HG02885 (cell line): ENCODE measurements around the gene KNDC1.
"Not testable (repeated sequence)": the region's sequence is repeated elsewhere in the genome, so short reads cannot be mapped to it uniquely, and the experiment has no call there.

Experiments used
- ATAC-seq: cut with Tn5 transposase; IDR thresholded peaks from one replicate; pipeline ENCODE4 v1.9.1; 2021; ENCODE audit warnings: mild to moderate bottlenecking; ENCODE audit not compliant: unreplicated experiment, poor library complexity

KNDC1 gene

DNA sequence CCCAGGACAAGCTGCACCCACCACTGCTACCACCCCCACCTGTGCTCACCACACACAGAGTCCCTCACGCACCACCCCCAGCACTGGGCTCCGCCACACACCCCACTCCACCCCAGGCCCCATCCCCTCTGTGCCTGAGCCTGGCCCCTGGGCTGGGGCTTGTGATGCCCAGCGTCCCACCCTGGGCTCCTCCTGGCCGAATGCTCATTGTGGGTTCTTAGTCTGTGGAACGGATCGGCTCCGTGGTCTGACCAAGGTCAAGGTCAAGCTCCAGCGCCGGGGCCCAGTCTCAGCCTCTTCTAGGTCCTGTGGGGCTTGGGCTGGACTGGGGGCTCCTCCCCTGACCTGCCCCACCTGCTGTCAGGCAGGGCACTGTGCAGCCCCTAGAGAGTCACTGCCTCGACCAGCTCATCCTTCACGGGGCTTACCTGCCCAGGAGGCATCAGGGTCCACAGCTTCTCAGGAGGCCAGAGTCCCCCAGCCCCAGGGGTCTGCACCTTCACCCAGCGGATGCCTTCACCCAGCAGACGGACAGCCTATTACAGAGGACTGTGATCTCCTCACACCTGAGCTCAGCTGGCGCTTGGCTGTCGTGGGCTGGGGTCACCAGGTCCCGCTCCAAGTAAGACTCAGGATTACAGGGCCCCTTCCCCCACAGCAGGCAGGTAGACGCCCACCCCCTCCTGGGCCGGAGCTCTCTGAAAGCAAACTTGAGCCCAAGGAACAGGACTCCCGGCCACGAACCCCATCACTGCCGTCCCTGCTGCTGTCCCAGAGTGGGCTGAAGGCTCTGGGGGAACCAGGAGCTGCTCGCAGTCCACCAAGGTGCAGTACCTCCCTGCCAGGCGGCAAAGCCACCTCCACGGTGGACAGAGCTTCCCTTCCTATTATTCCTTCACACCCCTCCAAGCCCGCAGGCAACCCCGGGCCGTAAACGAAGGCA is 54.7 kb downstream of the KNDC1 start:
- no peak for ATAC-seq

DNA sequence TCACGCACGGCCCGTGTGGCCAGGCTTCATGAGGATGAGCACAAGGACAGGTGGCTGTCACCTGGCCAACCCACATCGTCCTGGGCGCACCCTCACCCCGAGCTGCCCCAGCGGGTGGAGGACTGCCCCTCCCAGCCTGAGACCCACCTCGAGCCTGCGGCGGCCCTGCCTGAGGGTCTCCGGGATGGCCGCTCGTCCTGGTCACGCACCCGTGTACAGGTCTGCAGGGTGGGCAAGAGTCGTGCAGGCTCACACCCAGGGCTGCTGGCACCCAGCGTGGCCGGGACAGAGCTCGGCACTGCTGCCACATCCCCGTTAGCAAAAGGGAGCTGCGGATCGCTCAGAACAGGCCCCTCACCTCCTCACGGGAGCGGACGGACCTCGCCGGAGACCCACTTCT is 55.6 kb downstream of the KNDC1 start:
- no peak for ATAC-seq

DNA sequence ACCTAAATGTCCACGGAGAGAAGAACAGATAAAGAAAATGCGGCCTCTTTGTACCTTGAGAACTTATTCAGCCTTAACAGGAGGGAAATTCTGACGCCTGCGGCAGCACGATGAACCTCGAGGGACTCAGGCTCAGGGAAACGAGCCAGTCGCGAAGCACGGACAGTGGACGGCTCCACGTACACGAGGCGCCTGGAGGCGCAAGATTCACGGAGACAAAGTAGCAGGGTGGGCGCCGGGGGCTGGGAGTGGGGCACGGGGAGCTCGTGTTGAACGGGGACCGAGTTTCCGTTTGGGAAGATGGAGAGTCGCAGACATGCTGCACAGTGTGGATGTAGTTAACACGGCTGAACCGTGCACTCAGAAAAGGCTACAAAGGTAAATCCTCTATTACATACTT is 56.8 kb downstream of the KNDC1 start:
- ATAC-seq, result no peak

DNA sequence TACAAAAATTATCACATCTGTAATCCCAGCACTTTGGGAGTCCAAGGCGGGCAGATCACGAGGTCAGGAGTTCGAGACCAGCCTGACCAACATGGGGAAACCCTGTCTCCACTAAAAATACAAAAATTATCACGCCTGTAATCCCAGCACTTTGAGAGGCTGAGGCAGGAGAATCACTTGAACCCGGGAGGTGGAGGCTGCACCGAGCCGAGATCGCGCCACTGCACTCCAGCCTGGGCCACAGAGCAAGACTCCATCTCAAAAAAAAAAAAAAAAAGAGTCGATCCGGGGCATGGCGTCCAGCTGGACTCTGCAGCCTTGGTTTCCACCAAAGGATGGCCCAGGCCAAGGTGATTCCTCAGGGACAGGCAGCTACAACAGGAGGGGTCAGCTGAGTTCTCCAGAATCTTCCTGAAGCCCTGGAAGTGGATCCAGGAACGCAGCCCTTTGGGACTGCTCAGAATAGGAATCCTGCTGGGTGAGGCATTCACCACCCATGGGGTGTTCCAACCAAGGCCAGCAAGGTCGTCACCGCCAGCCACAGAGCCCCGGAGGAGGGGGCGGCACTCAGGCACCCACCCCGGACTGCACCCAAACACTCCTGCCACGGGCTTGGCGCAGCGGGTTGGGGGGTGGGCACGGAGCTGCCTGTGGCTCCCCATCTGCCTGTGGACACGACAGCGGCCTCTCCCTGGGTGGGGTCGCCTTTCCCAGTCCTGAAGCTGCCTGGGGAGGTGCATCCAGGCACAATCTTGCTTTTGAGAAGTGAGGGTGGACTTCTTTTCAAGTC is 58.0 kb downstream of the KNDC1 start:
- ATAC-seq, result no peak

DNA sequence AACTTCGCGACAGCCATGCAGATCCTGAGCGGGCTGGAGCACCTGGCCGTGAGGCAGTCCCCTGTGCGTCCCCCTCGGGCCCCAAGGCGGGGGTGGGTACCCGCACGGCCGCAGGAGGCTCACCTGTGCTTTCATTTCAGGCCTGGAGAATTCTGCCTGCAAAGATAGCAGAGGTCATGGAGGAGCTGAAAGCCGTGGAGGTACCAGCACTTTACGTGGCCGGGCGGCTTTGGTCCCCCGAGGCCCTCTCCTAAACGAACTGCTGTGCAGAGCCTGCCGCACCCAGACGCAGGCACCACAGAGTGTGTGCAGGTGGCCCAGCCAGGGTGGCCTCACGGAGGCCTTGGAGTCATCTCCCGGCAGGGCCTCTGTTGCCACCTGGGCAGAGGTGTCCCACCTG is 58.9 kb downstream of the KNDC1 start:
- no peak for ATAC-seq

DNA sequence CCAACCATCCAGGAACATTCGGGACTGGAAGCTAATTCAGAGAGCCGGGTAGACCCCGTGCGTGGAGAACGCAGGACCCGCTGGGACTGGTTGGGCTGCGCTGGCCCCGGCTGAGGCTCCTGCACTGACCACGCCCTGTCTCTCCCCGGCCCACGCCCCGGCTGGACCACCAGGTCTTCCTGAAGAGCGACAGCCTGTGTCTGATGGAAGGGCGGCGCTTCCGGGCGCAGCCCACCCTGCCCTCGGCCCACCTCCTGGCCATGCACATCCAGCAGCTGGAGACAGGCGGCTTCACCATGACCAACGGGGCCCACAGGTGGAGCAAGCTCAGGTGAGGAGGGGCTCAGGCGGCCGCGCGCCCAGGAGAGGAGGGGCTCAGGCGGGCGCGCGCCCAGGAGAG is 59.8 kb downstream of the KNDC1 start:
- ATAC-seq, result no peak

DNA sequence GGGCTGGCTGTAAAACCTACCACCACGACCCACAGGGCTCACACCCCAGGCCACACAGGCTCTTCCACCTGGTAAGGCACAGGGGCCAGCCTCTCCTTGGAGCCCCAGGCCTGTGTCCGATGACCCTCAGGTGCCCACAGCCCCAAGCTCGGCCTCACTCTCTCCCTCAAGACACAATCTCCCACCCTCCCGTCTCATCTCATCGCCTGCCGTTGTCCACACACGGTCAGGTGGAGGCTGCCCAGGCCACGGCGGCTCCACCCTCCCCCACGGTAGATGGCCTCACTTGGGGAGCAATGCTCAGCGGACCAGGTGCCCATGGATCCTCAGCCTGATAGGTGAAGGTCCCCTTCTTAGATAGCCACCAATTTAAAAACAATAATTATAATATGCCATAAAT is 61.3 kb downstream of the KNDC1 start:
- no peak for ATAC-seq

DNA sequence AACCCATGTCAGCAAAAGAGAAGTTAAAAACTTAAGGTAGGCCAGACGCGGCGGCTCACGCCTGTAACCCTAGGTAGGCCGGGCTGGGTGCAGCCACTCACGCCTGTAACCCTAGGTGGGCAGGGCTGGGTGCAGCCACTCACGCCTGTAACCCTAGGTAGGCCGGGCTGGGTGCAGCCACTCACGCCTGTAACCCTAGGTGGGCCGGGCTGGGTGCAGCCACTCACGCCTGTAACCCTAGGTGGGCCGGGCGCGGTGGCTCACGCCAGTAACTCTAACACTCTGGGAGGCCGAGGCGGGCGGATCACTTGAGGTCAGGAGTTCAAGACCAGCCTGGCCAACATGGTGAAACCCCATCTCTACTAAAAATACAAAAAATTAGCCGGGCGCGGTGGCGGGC is 61.7 kb downstream of the KNDC1 start:
- not testable (repeated sequence) for ATAC-seq

DNA sequence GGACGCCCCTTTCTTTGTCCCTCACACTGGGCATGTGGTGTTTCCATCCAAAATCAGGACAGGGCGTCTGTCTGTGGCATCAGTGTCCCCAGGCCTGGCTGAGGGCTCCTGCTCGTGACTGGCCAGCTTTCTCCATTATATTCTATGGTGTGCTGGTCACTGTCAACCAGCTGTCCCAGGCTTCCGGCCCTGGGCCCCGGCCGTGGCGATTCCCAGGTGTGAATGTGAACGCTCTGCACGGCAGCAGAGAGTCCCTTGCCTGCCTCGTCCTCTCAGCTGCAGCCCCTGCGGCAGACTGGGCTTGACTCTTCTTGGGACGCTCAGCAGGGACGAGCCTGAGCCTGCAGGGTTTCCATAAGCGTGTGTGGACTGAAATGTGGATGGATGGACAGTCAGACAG is 64.1 kb downstream of the KNDC1 start:
- ATAC-seq, result no peak

DNA sequence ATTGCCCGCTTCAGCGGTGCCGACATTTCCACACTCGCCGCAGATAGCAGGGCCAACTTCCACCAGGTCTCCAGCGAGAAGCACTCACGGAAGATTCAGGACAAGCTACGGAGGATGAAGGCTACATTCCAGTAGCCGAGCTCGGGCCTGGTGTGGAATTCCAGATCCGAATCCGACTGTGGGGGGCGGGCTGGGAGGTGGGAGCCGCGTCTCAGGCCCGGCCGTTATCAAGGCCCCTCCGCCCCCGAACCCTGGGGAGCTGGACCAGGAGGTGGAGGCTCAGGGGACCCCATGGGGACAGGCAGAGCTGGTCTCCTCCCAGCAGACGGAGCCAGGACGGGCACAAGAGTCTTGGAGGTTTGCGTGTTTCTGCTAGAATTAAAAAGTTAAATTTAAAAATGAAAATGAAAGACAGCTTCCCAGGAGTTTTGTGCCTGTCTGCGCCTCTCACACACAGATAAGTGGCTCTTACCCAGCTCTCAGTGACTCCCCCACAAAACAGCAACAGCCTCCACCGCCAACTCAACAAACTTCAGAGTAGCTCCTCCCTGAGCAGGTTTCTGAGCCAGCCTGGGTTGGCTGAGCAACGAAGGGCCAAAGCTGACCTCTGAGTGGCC is 64.8 kb downstream of the KNDC1 start:
- no peak for ATAC-seq

DNA sequence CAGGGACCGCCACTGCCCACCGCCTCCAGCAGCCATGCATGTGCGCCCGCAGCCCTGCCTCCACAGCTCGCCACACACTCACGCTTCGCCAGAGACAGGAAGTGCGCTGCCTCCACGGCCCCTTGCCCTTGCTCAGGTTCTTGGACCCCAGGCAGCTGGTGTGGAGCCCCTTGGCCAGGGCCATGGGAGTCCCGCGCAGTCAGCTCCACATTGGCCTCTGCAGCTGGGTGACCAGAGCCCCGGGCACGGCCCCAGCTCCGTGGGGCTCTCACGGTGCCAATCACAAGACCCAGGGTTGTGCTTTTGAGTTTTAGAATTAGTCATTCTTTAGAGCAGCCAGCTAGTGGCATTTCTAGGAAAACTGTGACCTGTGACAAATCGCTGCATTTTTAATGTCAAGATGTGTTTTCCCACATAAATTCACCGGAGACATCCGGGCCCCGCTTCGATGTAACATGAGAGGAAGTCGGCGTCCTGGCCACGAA is 65.7 kb downstream of the KNDC1 start:
- no peak for ATAC-seq

DNA sequence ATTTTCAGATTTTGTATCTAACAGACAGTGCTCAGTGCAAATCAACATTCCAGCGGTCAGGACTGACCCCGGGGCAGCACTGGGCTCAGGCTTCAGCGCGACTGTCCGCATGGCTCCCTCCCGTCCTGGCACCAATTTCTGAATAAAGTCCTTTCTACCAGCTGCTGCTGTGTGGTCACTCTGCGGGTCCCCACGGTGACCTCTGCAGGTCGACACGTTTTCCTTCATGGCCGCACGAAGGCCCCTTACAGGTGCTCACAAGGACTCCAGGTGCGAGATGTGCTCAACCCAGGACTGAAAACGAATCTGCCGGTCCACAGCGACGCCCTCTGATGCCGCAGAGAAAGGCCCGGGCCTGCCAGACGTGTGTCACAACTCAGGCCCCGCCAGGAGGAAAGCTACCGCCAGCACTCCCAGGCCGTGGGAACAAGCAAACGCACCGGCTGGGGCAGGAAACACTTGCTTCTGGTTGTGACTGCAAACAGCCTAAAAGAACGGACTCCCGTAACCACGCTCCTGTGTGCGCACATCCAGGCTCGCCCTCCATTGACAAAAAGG is 66.3 kb downstream of the KNDC1 start:
- no peak for ATAC-seq

DNA sequence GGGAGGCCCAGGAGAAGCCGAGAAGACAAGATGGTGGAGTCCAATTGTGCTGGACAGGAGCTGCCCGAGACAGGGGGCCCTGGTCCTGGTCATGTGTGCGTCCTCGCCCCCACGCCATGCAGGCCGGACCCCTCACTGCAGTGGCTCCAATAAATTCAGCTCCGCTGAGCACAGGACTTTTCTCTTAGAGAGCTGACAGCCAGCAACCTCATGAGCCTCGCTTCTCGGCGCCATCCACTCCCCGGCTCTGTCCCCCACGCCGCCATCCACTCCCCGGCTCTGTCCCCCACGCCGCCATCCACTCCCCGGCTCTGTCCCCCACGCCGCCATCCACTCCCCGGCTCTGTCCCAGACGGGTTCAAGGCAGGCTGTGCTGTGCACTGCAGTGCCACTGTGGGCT is 67.2 kb downstream of the KNDC1 start:
- no peak for ATAC-seq

DNA sequence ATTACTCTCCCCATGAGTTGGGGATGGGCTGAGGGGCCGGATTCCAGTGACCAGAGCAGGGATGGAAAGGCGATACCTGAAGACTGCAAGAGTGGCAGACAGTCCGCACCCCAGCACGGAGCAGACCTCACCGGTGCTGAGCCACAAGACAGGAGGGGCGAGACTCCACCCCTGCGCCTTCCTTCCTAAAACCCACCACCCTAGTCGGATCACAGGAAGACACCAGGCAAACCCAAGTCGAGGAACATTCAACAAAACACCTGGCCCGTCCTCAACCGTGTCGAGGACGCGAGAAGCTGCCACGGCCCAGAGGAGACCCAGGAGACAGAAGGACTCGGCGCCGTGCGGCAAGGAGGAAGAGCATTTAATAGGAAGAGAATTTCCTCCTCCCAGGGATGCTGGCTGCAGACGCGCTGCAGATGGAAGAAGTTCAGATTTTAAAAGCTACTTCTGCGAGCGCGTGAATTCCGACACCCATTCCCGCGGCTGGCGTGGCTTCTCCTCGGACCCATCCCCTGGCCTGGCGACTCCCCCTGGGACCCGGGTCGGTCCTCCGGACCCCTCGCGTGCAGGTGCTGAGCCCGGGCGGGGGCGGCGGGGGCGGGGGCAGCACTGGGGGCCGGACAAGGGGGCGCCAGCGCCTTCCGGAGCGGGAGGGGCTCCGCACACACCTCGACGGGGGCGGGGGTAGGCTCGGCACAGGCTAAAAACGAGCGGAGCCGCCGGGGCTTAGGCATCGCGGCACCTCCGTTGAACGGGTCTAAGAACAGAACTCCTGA is 69.4 kb downstream of the KNDC1 start:
- no peak for ATAC-seq

DNA sequence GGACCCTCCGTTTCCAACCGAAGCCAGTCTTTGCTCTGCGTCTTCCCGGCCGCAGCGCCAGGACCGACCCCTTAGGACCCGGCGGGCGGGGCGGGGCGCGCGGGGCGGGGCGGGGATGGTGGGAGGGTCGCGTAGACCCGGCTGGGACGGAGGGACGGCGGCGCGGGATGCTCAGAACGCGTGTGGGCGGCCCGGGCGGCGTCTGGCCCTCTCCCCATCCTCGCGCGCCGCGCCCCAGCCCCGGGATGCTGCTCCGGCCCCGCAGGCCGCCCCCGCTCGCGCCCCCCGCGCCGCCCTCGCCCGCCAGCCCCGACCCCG is 70.0 kb downstream of the KNDC1 start, which contains the start of gene UTF1:
TSS of gene UTF1 (plus strand) at position 174 of the 318 bp plus-strand sequence. CDS start at position 246, 72 bp downstream.
- ATAC-seq, result no peak

DNA sequence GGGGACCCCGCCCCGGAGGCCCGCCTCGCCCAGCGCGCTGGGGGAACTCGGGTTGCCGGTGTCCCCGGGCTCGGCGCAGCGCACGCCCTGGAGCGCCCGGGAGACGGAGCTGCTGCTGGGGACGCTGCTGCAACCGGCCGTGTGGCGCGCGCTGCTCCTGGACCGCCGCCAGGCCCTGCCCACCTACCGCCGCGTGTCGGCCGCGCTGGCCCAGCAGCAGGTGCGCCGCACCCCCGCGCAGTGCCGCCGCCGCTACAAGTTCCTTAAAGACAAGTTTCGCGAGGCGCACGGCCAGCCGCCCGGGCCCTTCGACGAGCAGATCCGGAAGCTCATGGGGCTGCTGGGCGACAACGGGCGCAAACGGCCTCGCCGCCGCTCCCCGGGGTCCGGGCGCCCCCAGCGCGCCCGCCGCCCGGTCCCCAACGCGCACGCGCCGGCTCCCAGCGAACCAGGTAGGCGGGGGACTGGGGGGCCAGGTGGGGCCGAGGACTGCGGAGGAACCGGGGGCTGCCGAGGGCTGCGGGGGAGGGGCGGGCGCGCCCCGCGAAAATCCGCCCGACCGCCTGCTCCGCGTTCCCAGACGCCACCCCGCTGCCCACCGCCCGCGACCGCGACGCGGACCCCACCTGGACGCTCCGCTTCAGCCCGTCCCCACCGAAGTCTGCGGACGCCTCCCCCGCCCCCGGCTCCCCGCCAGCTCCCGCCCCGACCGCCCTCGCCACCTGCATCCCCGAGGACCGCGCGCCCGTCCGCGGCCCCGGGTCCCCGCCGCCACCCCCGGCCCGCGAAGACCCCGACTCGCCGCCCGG is 70.6 kb downstream of the KNDC1 start:
- ATAC-seq, result no peak

DNA sequence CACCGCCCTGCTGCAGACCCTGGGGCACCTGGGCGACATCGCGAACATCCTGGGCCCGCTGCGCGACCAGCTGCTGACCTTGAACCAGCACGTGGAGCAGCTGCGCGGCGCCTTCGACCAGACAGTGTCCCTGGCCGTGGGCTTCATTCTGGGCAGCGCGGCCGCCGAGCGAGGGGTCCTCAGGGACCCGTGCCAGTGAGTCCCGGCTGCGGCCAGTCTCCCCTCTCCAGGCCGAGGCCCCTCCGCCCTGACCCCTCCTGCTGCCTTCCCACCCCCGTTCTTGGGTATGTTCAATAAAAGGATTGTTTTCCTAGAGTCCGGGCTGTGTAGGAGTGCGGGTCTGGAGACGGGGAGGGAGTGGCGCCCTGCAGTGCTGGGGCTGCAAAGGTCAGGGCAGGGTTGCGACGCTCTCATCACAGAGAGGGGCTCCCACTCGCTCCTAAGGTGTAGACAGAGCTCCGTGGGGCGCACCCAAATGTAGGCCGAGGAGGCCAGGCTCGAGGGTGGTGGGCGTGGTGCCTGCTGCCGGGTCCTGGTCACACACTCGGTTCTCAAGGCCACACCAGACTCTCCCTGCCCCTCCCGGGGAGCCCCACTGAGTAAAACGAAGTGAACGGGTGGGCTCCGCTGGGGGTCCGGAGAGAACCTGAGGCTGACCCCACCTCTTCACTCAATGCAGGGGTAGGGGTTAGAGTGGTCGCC is 71.4 kb downstream of the KNDC1 start:
- no peak for ATAC-seq

DNA sequence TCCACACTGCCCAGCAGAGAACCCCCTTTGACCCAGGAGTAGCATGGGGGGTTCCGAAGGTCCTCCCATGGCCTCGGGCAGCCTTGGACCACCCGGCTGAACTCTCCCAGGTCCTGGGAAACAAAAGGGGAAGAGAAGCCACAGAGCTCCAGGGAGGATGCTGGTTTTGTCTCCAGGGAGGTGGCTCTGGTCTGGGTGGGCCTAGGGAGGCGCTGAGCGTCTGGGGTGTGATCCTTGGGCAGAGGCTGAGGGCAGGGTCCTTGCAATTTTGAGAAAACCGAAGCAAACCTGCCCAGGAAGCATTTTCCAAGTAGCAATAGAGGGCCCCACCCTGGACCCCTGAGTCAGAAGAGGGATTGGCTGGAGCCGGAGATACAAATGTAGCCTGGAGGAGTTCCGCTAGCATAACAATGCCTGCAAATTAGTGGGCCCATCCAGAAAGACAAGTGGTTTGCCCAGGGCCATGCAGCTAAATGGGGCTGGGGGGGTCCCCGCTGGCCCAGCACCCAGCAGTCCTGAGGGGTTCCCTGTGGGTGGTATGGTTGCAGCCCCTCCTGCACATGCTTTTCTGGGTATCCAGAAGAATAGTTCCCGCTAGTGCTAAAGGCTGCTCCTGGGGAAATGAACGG is 72.0 kb downstream of the KNDC1 start:
- no peak for ATAC-seq
